Heart left ventricle (tissue), 13 donors: Measurements from ENCODE around the gene KIAA1614.

Experiments used
- POLR2A ChIP-seq, 2 donors: fragments of 450-650 bp; IDR thresholded peaks; one replicate each; pipeline ENCODE4 v1.6.1; 2017; ENCODE audit warnings: antibody characterized with exemption in 2 of 2, mild to moderate bottlenecking in 2 of 2, moderate library complexity in 2 of 2
- TF ChIP-seq, protein P1 (sequence below), 12 donors: fragments of 200-600 bp; sonication (generic) in 4 of 12; IDR thresholded peaks; one replicate each; pipeline versions ENCODE4 v1.5.0 to v1.8.0; 2018 to 2022; ENCODE audit warnings: antibody characterized with exemption in 12 of 12, mild to moderate bottlenecking in 5 of 12
- donor health status: ischemic (EF 13 %, LVEDD 7.1; RV severe dilation, severe dysfunction).
- donor health status: DM: no; HTN: yes; CAD: no.
- donor health status: DM: no; HTN: no; CAD: no.
- donor health status: ischemic (EF 25% LVEDD 6.9; RV normal size, moderate dysfunction).
- donor health status: ischemic (EF 25% LVEDD 5.7; RV mildly dilated, moderate dysfunction).
- donor health status: ischemic (EF 35%, LVEDD 5.7; RV mildly dilated, moderate dysfunction).
- donor health status: nonischemic (EF 11% LVEDD 7.7; RV severe dilation, severe dysfunction).
- donor health status: DM: yes; HTN: yes; CAD: no.
- donor health status: PGD.
- donor health status: ischemic (EF 29% LVEDD 5.4; RV normal size, mild dysfunction).
- donor health status: nonischemic (EF 23%, LVEDD 6.1; RV moderate dilation, normal function).

DNA sequence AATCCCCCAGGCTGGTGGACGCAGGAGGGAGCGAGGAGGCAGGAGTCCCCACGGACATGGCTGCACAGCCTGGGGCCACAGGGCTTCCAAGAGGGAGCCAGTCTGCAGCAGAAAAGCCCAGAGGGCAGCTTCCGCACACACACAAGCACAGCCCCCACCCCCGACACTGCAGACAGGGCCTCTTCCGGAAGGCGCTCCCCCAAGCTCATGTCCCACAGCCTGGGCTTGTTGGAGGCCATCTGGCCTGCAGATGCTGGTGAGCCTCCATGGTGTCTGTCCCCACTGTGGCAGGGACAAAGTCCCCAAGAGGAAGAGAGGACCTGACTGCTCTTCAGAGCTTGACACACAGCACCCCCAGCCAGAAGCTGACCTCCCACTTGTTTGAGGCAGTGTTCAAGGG lies 13.4 kb upstream of the KIAA1614 start:
- no peak for TF ChIP-seq POLR2A (IDR thresholded peaks at IDR 0.05)
- TF ChIP-seq, protein P1, sequence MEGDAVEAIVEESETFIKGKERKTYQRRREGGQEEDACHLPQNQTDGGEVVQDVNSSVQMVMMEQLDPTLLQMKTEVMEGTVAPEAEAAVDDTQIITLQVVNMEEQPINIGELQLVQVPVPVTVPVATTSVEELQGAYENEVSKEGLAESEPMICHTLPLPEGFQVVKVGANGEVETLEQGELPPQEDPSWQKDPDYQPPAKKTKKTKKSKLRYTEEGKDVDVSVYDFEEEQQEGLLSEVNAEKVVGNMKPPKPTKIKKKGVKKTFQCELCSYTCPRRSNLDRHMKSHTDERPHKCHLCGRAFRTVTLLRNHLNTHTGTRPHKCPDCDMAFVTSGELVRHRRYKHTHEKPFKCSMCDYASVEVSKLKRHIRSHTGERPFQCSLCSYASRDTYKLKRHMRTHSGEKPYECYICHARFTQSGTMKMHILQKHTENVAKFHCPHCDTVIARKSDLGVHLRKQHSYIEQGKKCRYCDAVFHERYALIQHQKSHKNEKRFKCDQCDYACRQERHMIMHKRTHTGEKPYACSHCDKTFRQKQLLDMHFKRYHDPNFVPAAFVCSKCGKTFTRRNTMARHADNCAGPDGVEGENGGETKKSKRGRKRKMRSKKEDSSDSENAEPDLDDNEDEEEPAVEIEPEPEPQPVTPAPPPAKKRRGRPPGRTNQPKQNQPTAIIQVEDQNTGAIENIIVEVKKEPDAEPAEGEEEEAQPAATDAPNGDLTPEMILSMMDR (IDR thresholded peaks at IDR 0.05): no peak
